HepG2 (cell line): ENCODE data around the gene MARS2.
"Not testable (repeated sequence)": the region's sequence is repeated elsewhere in the genome, so short reads cannot be mapped to it uniquely, and the experiment has no call there.

Experiments
- POLR2A ChIP-seq, 2 experiments: IDR thresholded peaks; 2 replicates each; pipeline ENCODE4 v1.6.1; 2011; ENCODE audit warnings: low read depth in 2 of 2, low read length in 2 of 2, mild to moderate bottlenecking in 1 of 2, moderate library complexity in 1 of 2; ENCODE audit not compliant: insufficient read depth in 1 of 2
- RAD21 ChIP-seq: fragments of 450-650 bp; formaldehyde crosslinking; IDR thresholded peaks from 2 replicates; pipeline ENCODE4 v1.5.0; 2020; ENCODE audit warnings: mild to moderate bottlenecking
- REST ChIP-seq, 2 experiments: IDR thresholded peaks; 2 replicates each; pipeline ENCODE4 v1.6.1; 2011 to 2012; ENCODE audit warnings: low read length in 2 of 2, borderline replicate concordance in 1 of 2, low read depth in 1 of 2, mild to moderate bottlenecking in 1 of 2, moderate library complexity in 1 of 2
- SIN3A ChIP-seq: IDR thresholded peaks from 2 replicates; pipeline ENCODE4 v1.6.1; 2011; ENCODE audit warnings: low read depth, mild to moderate bottlenecking, control low read depth, low read length, borderline replicate concordance
- ZBTB4 ChIP-seq: sonication (generic); formaldehyde crosslinking; IDR thresholded peaks from 2 replicates; pipeline ENCODE4 v1.4.0; 2020; ENCODE audit warnings: missing genetic modification reagents, mild to moderate bottlenecking, borderline replicate concordance

GRCh38 chr2:197728555-197729544 is 23.7 kb downstream of the MARS2 start:
- TF ChIP-seq RAD21 (CRISPR knock-in tag); POLR2A (IDR thresholded peaks at IDR 0.05; ENCODE audit: insufficient read depth in 1 of 2, low read depth in 2 of 2, low read length in 2 of 2); ZBTB4 (CRISPR knock-in tag); REST (IDR thresholded peaks at IDR 0.05; ENCODE audit: borderline replicate concordance in 1 of 2, low read depth in 1 of 2, low read length in 2 of 2); SIN3A: not testable (repeated sequence)
